GM18526 (cell line): ENCODE measurements around the gene ZSWIM6.

Experiments used
- POLR2A ChIP-seq: IDR thresholded peaks from 3 replicates; pipeline ENCODE4 v1.6.1; 2011; ENCODE audit not compliant: insufficient read length; ENCODE audit errors: extremely low read depth

The ZSWIM6 gene

DNA sequence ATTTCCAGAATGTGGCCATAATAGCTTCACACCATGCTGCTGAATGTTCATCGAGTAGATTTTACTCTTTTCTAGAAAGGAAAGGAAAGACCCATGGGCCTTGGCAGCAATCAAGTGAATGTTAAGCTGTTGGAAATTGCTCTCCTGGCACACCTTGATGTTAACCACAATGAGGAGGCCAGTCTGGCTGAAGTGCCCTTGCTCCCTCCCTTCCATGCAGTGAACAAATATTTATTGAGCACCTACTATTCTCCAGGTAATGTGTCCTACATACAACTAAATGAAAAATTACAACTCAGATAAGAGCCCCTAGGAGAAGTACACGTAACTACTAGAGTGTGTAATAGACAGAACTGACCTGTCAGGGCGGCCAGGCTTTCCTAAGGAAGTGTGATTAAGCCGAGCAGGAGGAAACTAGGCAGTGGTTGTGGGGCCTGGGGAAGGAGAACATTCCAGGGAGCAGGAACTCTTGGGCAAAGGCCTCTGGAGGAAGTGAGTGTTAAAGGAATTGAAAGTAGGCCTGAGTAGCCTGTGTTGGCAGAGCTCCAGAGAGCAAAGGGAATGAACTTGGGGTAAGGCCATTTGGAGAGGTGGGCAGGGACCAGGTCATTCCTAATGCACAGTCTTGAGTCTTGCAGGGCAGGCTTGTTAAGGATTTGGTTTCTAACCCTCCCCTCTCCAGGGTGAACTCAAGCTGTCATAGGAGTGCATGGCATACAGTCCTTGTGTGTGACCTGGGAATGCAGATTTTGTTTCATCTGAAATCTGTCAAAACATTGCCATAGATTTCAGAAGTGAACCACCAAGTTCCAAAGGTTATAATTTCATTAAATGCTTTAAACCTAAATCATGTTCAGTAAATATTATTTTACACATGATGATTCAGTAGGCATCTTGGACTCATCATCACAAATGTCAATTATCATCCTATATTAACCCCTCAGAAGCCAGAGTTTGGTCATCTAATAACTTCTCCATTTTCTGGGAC, 9.0 kb upstream of the ZSWIM6 start:
- TF ChIP-seq POLR2A = no peak

DNA sequence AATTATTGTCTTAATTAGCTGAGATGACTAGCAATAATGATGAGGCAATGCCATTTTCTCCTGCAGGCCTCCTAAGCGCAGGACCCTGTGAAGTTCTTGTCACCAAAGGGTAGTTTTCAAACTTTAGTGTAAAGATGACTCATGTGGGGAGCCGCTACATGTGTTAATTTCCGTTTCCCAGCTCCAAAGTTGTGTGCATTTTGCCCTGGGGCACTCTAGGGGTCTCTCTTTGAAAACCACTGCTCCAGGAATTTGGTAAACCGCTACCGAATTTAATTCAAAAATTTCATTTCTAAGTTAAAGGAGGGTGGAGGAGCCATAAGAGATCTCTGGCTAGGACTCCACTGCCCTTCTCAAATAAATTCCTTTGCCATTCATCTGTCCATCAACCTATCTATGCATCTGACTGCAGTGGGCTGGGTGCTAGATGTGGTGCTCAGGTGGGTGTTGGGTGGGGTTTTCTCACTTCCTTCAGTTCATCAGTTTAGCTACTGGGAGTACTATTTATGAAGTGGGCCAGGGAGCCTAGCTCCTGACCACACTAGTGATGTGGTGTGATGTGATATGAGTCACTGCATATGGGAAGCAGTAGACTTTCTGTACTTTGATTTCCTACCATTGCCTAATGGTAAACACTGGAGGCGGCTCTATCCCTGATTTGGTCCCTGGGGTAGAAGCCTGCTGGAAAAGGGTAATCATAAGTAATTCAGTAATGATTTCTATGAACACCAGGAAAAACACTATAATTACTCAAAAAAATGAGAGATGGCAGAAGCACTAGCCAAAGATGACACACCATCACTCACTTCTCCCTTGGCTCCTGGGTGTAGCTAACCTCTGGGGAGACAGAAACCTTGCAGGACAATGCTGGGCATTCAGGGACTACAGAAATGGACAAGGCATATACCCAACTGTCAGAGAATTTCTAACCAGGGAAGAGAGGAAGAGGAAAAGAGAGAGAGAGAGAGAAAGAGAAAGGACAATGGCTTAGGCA, 4.0 kb upstream of the ZSWIM6 start:
- TF ChIP-seq POLR2A = no peak

DNA sequence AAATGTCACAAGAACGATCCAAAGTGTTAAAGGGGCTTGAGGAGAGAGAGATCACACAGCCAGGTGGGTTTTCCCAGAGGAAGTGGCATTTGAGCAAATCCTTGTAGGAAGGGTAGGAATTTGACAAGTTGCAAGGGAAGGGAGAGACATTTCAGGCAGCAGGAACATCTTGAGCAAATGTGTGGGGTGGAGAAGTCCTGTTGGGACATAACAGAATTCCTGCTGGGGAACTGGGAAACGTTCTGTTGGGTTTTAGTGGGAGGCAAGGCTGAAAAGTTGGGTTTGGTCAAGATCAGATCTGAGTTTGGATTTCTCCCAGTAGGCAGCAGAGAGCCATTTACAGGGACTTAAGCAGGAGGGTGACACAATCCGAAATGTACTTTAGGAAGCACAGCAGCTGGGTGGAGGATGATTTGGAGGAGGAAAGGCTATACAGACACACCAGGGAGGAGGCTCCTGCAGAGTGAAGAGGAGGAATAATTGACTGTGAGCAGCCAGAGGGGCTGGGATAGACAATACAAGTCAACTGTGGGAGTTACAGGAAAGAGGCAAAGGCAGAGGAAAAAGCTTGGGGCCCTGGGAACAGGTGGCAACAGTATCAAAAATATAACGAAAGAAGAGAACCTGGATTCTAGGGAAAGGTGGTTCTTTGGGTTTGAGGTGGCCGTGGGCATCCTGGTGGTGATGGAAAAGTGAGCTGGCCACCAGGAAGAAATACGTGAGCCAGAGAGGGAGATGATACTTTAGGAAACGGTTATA, 3.1 kb upstream of the ZSWIM6 start:
- no peak for TF ChIP-seq POLR2A

DNA sequence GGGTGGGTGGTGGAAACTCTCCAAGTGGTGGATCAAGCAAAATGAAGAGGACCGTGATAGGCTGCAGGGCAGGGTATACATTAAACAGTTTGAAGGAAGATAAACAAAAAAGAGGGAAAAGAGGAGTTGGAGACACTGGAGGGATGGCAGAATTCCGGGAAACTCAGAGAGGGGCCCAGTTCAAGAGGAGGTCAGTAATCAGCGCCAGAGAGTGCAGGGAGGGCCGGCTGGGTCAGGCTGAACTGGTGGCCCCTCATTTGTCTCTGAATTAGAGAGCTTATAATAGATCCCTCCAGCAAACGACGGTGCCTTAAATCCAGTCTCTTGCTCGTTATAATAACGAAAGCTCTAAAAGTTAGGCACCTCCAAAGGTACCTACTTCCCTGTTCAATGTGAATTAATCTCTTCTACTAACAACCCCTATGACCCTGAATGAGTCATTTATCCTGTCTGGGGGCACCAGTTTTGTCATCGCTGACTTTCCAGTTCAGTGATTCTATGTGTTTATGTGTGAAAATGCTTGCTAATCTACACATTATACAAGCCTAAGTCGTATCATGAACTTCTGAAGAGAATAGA, 2.4 kb upstream of the ZSWIM6 start:
- TF ChIP-seq POLR2A = no peak

DNA sequence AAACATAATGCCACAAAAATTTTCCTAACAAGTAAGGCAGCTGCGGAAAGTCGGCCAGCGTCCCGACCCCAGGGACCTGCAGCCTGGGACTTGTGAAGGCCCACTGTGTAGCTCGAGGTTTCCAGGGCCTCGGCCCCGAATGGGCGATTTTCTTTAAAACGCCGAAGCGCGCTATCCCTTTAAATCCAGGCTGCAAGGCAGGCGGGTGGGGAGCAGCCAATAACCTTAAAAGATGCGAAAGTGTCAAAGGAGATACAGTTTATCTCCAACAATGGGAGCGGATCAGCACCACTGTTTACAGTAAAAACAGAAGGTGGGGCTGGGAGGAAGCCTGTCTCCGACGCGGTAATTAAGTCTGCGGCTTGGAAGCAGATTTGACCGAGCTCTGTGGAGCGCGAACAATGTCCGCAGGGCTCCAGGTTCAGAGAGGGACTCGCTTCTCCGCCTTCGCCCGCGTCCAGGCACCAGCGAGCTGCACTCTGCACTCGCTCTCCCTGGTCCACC, 1.7 kb upstream of the ZSWIM6 start:
- TF ChIP-seq POLR2A = no peak

DNA sequence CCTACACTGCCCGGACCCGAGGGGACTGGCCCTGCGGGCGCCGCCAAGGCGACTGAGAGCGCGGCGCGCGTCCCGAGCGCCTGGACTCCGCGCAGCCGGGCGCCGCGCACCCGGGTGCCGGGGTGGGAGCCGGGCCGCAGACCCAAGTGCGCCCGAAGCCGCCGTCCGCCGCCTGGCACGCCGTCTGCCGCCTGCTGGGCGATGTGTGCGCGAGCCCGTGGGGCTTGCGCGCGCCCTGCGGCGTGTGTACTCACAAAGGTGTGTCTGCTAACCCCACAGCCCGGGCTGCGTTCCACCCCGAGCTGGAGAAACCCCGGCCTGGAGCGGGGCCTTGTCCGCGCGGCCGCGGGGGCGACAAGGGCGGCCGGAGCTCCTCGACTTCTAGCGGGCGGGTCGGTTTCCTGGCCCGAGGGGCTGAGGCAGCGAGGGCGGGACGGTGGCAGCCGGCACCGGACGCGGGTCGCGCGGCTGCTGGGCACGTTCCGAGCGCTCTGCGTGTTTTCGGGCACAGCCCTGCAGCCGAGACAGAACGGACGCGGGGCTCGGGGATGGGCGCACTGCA, 1.1 kb upstream of the ZSWIM6 start:
- no peak for TF ChIP-seq POLR2A

DNA sequence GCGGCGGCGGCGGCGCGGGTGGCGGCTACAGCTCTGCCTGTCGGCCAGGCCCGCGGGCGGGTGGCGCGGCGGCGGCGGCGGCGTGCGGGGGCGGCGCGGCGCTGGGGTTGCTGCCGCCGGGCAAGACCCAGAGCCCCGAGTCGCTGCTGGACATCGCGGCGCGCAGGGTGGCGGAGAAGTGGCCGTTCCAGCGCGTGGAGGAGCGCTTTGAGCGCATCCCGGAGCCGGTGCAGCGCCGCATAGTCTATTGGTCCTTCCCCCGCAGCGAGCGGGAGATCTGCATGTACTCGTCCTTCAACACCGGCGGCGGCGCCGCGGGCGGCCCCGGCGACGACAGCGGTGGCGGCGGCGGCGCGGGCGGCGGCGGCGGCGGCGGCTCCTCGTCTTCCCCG, 296 bp downstream of the ZSWIM6 start:
- no peak for TF ChIP-seq POLR2A

DNA sequence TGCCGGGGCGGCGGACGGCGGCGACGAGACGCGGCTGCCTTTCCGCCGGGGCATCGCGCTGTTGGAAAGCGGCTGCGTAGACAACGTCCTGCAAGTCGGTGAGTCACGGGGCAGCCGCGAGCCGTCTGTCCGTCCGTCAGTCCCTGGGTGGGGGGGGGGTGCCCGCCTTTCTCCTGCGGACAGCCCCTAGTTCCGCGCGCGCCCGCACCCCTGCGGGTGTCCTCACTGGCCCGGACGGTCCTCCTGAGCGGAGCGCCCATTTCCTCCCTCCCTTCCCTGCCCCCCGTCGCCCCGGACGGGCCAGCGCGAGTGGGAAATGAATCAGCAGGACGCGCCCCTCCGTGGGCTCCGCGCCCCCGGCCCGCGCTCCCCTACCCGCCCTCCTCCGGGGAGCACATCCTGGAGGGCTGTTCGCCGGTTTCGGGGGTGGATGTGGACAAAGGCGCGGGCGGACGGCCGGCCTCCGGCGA, 828 bp downstream of the ZSWIM6 start:
- no peak for TF ChIP-seq POLR2A

DNA sequence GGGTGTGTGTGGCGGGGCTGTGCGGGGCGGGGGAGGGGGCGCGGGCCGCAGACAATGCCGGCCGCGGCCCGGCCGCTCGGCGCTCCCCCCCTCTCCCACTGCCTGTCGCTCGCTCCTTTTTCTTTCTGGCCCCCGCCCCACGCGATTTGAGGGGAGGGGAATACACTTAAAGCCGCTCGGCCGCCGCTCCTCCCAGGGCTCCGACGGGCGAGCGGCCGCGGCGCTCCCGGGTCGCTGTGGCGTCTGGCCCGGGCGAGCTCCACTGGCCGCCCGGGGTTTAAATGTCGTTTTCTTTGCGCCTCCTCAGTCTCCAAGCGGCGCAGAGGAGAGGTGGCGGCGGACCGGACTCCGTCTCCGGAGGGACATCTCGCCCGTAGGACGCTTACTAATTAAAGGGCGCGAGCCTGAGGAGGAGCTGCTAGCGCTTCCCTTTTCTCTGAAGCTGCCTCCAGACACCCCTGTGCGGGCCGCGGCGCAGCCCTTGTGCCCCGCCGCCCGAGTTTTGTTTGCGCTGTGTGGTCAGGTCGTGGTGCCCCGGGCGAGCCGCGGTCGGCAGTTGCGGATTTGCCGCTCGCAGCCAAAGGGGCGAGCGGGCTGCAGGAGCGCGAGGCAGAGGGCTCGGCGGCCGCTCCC, 1.4 kb downstream of the ZSWIM6 start:
- TF ChIP-seq POLR2A = no peak

DNA sequence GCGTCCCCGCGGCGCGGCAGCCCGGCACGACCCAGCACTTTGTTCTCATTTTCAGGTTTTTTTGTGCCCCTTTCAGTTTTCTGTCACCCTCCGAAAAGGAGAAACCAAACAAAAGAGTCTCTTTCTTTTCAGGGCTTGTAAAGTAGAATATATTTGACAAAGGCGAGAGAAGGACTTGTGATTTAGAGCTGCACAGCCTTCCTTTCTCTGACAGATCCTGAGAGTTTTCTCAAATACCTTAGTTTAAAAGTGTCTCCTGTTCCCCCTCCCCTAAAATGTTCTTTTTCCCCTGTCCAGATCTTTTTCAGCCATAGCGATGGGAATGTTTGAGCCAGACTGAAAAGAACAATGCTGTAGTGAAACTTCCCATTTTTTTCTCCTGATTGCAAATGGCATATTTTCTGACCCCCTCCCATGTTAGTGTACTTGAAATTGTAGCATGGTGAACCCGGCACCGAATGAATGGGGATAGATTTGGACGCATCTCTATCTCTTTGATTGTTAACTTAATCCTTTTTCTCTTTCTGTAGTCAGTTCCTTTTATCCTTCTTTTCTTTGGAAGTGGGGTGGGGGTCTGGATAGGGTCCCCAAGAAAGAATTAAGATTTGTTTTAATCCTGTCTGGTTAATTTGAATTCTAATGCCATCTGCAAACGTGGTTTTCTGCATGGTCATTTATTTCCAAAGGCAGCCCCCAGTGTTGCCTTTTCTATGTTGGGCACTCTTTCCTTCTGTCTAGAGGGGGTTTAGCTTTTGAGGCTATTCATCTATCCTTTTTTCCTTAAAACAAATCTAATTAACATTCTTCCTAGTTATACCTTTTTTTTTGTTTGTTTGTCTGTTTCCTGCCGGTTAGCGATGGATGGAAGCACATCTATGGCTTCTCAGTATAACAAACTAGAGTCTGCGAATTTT, 2.2 kb downstream of the ZSWIM6 start:
- no peak for TF ChIP-seq POLR2A

DNA sequence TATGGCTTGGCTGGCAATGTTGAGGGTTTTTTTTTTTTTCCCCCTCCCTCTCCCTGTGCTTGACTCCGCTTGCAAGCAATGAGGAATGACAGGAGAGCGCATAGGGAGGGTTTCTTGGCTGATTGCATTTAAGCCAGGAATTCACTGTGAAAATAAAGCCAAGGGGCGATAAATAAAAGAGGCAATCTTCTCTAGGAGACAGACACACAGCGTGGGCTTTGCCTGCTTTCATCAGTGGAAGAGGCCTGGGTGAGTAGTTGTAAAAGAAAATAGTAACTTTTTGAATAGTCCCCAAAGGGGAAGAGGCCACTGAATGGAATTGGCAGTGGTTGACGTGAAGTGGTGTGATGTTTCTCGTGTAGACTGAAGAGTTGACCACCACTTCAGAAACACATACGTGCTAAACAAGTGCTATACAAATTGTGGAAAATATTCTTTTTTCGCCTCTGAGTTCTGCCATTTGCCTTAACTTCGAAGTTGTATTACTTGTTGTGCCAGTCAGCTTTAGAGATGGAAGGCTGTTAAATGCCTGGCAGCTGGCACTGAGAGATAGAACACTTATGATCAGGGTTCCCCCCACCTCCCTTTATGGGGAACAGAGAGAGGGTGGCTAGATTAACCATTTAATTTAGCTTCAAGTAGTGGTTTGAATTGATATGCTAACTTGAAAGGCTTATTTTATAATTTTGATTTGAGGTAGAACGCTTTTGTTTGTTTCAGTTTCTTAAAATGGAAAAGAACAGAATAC, 3.0 kb downstream of the ZSWIM6 start:
- no peak for TF ChIP-seq POLR2A

DNA sequence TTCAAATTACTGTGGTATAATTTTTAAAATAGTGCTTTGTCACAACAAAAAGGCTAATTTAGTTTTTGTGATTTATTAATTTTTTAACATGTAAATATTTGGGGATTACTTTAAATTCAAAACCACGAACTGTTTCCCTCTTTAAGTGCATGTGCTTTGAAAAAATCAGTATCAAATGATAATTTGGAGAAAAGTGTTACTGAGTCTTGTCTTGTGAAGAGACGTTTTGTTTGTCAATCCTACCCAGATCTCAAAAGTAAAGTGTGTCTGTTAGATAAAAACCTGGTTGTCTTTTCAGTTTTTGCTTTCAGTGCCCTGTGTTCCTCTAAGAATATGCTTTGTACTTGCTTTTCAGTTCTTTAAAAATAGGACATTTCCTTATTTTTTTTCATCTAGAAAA, 7.7 kb downstream of the ZSWIM6 start:
- no peak for TF ChIP-seq POLR2A
